ENCODE results near the gene IDH3A.

Gene IDH3A

DNA sequence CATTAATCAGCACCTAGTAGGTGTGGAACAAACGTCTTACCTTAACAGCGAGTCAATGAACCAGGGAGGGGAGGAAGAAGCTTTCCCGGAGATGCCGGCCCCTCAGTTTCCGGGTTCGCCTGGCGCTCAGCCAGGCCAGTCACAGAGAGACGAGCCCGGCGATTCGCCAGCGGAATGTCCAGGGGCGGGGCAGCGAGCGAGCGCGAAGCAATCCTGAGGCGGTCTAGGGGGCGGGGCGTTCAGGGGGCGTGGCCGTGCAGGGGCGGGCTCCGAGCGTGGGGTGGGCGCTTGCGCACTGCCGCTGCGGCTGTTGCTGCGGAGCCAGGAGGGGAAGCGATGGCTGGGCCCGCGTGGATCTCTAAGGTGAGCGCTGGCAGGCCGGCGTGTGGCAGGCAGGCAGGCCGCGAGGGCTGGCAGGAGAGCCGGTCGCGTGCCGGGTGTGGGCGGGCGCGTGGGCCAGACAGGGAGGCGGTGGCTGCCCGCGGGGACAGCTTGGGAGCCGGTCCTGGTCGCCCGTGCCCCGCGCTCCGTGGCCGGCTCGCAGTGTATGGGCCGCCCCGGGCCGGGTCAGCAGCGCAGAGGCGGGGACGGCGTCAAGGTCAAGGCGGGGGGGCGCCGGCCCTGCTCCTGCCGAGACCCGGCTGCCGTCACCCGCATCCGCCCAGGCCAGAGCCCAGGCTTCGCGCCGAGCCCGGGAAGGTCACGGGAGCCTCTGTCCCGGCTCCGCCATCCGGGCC is at the start of gene IDH3A:
TSS of gene IDH3A (plus strand) at position 295 of the 737 bp plus-strand sequence. CDS start at position 337, 42 bp downstream.
- peak; percentile 94 for DNase-seq
- in situ Hi-C loops (cut with HindIII; ENCODE audit: low pct_ligation_motif_present, low pct_unique_long_range_greater_than_20kb, low sequenced_read_pairs): loop anchor here (25.0 kb wide), 1 partner anchor 113 kb away; the partner anchor contains the start of gene DNAJA4

DNA sequence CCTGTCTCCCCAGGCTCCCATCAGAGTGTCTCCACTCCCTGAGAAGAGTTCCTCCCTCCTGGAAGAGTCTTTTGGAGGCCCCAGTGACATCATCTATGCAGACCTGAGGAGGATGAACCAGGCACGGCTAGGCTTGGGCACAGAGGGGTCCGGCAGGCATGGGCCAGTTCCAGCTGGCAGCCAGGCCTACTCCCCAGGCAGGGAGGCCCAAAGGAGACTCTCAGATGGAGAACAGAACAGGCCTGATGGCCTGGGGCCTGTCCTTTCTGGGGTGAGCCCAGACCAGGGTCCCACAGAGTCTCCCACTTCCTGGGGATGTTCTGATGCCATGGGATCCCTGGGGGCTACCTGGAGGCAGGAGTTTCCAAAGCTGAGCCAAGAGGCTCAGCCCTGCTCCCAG is 48.3 kb upstream of the IDH3A start:
- in situ Hi-C loops (cut with HindIII; ENCODE audit: low pct_ligation_motif_present, low pct_unique_long_range_greater_than_20kb, low sequenced_read_pairs): no loop called here
- DNase-seq: no peak

GRCh38 chr15:78101423-78102105 is 47.6 kb upstream of the IDH3A start:
- in situ Hi-C loops (cut with HindIII; ENCODE audit: low pct_ligation_motif_present, low pct_unique_long_range_greater_than_20kb, low sequenced_read_pairs): no loop called here
- no peak for DNase-seq

DNA sequence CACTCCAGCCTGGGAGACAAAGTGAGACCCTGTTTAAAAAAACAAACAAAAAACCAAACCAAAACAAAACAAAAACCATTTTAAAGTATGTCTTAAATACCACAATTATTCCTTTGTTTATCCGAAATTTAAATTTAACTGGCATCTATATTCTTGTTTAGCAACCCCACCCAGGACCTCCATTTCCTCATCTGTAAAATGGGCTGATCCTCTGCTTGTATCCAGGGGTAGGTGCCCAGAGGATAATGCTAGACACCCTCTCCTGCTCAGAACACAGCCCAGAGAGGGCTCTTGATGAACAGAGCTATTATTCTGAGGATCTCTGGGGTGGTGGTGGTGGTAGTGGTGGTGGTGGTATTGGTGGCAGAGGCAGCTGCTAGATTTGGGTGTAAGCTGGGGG is 47.0 kb upstream of the IDH3A start:
- in situ Hi-C loops (cut with HindIII; ENCODE audit: low pct_ligation_motif_present, low pct_unique_long_range_greater_than_20kb, low sequenced_read_pairs): no loop called here
- no peak for DNase-seq

GRCh38 chr15:78102741-78103140 is 46.4 kb upstream of the IDH3A start:
- in situ Hi-C loops (cut with HindIII; ENCODE audit: low pct_ligation_motif_present, low pct_unique_long_range_greater_than_20kb, low sequenced_read_pairs): no loop called here
- no peak for DNase-seq

DNA sequence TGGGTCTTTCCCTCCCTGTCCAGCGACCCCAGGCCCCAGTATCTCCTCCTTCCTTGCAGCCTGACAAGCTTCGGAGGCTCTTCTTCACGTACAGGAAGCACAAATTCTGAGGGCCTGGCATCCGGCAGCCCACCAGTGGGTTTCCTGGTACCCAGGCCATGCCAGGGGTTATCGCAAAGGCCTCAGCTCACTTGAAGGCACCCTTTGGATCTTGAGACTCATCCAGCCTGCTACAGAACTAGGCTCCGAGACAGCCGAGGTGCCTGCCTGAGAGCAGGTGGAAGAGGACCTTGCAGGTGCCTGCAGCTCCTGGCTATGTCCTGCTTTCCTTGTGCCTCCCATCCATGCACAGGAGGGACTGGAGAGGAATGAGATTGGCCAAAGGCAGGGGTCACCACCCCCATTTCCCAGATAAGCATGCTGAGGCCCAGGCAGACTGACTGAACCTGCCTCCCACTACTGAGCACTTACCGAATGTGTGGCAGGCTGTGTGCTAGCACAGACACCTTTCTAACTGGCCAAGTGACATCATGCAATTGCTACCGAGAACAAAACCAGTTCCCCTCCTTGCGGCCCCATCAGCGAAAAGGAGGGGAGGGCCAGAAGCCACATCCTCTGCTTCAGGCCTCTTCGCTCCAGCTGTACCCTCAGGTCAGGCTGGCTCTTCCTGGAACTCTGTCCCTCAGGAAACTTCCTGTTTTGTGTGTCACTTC is 45.6 kb upstream of the IDH3A start:
- in situ Hi-C loops (cut with HindIII; ENCODE audit: low pct_ligation_motif_present, low pct_unique_long_range_greater_than_20kb, low sequenced_read_pairs): no loop called here
- no peak for DNase-seq

GRCh38 chr15:78104119-78104479 is 45.1 kb upstream of the IDH3A start:
- DNase-seq: no peak
- in situ Hi-C loops (cut with HindIII; ENCODE audit: low pct_ligation_motif_present, low pct_unique_long_range_greater_than_20kb, low sequenced_read_pairs): no loop called here

- no peak for DNase-seq
- in situ Hi-C loops (cut with HindIII; ENCODE audit: low pct_ligation_motif_present, low pct_unique_long_range_greater_than_20kb, low sequenced_read_pairs): no loop called here
These were observed 44.3 kb upstream of the IDH3A start for GRCh38 chr15:78104566-78105475.

- in situ Hi-C loops (cut with HindIII; ENCODE audit: low pct_ligation_motif_present, low pct_unique_long_range_greater_than_20kb, low sequenced_read_pairs): no loop called here
- no peak for DNase-seq
These were observed 43.5 kb upstream of the IDH3A start for GRCh38 chr15:78105476-78106241.

DNA sequence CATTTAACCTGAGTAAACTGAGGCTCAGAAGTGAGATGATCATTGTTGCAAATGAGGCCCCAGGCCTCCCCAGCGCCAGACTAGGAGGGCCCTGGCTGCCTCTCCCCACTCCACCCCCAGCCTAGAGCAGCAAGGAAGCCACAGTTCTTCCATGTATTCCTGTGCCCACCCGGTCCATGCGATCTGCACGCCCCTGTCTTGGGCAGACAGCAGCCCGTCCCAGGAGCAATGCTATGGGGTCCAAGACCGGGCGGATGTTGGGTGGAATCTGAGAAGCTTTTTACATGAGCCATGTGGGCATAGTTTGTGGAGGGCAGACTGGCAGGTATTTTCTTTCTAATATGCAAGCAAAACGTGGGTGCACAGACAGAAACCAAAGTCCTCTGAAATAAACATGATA is 41.7 kb upstream of the IDH3A start:
- no peak for DNase-seq
- in situ Hi-C loops (cut with HindIII; ENCODE audit: low pct_ligation_motif_present, low pct_unique_long_range_greater_than_20kb, low sequenced_read_pairs): no loop called here

DNA sequence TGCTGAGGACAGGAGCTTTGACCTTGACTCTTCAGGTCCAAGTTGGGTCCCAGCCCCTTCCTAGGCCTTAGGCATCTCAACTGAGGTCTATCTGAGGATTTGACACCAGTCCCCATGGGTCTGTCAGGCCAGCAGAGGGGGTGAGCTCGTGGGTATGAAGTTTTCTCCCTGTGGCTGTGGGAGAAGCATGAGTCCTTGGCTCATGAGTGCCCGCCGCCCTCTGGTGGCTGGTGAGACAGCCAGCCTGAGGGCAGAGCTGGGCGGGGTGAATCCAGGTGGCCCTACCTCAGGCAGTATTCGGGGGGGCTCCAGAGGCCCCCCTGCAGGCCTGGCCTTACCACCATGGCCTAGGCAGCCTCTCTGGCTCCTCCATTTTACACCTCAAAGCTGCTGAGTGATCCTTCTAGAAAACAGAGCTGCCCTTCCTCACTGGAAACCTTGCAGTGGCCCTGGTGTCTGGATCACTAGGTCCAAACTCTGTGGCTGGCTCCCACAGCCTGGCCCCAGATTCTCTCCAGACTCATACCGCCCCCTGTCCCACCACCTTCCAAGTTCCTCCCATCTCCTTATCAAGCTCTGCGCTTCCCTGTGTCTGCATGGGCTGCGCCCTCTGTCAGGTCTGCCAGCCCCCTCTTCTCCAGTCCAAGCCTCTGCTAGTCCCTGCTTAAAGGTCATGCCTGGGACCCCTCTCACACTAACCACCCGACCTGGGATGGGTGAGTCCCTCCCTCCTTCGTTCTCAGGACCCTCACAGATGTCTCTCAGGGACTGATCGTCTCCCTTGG is 40.7 kb upstream of the IDH3A start:
- peak; percentile 80 for DNase-seq
- in situ Hi-C loops (cut with HindIII; ENCODE audit: low pct_ligation_motif_present, low pct_unique_long_range_greater_than_20kb, low sequenced_read_pairs): no loop called here

DNA sequence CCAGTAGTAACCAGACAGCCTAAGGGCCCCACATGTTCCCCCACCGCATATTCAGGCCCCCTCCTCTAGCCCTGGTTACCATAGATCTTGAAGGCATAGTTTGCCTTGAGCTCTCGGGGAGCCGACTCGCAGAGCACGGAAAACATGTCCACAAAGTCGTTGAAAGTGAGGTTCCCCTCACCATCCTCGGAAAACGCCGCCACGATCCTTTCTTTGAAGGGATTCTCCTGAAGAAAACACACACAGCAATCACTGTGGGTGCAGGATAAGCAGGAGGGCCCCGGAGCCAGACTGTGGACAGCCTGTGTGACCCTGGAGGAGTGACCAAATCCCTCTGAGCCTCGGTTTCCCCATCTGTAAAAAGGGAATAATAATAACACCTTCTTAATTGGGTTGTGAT is 40.0 kb upstream of the IDH3A start:
- in situ Hi-C loops (cut with HindIII; ENCODE audit: low pct_ligation_motif_present, low pct_unique_long_range_greater_than_20kb, low sequenced_read_pairs): no loop called here
- DNase-seq: no peak

- in situ Hi-C loops (cut with HindIII; ENCODE audit: low pct_ligation_motif_present, low pct_unique_long_range_greater_than_20kb, low sequenced_read_pairs): no loop called here
- DNase-seq: no peak
These were observed 39.1 kb upstream of the IDH3A start for GRCh38 chr15:78110096-78110495.

DNA sequence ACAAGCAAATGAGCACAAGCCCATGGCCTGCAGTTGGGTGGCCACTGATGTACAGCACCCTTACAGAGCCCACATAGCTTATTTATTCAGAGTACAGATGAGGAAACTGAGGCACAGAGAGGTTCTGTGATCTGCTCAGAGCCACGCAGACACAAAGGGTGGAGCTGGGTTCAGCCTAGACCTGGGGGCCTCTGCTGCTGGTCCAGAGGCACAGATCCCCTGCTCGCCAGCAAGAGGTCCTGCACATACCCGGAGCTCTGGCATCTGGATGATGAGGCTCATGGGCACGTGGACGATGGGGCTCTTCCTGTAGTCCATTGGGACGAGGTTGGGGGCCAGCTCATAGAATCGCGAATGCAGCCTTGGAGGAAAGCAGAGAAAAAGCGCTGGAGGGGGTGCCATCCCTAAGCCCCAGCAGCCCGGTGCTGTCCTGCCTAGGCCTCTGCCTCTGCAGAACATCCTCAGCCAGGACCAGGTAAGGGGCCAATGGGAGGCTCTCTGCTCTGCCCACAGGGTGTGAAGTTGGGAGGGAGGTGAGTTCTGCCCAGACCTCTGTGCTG is 38.2 kb upstream of the IDH3A start:
- no peak for DNase-seq
- in situ Hi-C loops (cut with HindIII; ENCODE audit: low pct_ligation_motif_present, low pct_unique_long_range_greater_than_20kb, low sequenced_read_pairs): no loop called here

DNA sequence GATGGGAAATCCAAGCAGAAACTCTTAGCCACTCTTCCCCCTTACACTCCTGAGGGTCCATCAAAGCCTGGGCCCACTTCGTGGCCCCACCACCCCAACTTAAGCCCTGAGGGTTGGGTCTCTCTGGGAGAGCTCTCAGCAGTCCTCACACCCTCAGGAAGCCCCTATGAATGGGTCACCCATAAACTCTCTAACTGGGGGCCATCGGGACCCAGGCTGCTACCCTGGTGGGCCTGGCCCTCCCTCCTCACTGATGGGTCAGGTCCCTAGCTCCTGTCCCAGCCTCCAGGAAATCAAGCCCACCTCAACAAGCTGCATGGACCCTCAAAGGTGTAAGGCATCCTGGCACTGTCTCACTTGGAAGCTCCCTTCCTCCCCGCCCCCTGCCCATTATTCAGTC is 37.4 kb upstream of the IDH3A start:
- DNase-seq: no peak
- in situ Hi-C loops (cut with HindIII; ENCODE audit: low pct_ligation_motif_present, low pct_unique_long_range_greater_than_20kb, low sequenced_read_pairs): no loop called here

GRCh38 chr15:78112551-78112950 is 36.6 kb upstream of the IDH3A start:
- no peak for DNase-seq
- in situ Hi-C loops (cut with HindIII; ENCODE audit: low pct_ligation_motif_present, low pct_unique_long_range_greater_than_20kb, low sequenced_read_pairs): no loop called here

GRCh38 chr15:78120523-78120922 is 28.6 kb upstream of the IDH3A start:
- no peak for DNase-seq
- in situ Hi-C loops (cut with HindIII; ENCODE audit: low pct_ligation_motif_present, low pct_unique_long_range_greater_than_20kb, low sequenced_read_pairs): no loop called here

Data from ACHN (cell line).